Measurements from ENCODE around the gene ATE1.
"Not testable (repeated sequence)": the region's sequence is repeated elsewhere in the genome, so short reads cannot be mapped to it uniquely, and the experiment has no call there.

ATE1 gene

DNA sequence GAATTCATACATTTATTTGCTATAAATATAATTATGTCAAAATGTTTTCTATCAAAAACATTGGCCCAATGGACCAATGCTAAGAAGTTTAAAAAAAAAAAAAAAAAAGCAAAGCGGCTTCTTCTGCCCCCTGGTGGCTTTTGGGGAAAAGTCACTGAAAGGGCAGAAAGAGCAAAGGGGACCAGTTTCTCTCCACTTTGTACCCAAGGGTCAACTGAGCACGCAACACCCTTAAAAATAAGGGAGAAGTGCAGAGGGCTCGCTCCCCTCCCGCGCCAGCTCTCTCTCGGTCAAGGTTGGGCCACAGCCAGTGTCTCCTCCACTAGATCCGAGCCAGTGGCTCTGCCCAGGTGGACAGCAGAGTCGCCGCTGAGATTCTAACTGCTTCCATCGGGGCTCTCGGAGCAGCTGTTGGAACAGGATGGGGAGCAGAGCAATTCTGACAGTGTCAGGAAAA, 193.2 kb downstream of the ATE1 start:
- DNase-seq (ENCODE audit: low read depth), result no peak

DNA sequence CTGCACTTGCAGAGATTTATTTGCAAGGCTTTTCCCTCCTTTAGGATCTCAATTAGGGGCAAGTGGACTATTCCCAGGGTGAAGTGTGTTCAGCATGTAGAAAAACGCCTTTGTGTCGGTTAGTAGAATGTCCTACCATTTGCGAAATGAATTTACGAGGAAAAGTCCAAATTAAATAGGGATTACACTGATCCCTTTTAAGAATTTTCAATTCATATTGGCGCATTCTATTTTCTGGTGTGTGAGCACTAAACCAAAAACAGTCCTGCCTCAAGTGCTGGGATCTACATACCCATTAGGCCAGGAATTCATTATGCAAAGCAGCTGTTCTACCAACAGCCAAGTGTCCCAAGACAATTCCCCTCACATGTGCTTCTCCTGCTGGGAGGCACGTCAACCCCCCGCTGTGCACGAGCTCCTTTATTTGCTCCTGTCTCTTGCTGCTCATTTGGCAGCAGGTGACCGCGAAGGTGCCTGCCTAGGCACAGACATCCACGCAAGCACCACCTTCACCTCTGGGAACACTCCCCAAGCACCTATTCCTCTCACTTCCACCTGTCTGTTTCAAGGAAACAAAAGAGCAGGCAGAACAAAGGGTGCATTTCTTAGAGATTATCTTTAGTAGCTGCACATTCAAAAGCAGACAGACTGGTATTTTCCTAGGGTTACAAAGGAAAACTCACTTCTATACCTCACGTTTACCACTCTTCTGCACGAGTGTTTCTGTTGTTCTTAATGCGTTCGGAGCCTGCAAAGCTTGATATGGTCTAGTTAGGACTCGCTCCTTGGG, 195.0 kb downstream of the ATE1 start:
- no peak for DNase-seq (ENCODE audit: low read depth)

DNA sequence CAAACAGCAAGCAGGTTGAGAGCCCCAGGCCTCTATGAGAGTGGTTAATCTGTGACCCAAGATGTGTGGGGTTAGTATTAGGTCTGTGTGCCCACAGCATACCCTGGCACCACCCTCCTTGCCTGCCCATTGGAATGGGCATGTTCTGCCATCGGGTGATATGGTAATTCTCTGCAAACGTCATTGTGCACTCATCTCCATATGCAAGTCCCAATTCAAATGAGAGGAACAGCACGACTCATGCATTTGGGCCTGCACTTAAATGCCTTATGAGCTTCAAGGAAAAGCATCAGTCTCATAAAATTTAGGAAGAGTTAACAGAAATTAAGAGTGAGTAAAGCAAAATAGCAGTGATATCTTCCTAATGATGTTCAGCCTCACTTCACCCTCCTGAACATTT, 195.7 kb downstream of the ATE1 start:
- DNase-seq (ENCODE audit: low read depth), result no peak

DNA sequence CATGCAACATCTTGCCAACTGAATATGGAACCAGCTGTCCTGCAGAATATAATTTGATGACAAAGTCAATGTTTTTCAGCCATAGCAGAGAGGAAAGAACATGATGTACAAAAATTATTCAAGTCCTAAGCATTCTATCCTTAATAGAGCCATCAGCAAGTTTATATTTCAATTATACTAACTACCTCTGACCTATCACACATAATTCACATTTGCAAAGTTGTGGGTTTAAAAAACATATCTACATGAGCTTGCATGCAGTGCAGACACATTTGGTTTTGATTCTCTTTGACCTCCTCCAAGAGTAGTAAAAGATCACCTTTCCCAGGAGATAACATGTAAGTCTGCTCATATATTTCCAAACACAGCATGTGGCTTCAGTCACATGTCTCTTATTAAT, 203.5 kb downstream of the ATE1 start:
- DNase-seq (ENCODE audit: low read depth), result no peak

DNA sequence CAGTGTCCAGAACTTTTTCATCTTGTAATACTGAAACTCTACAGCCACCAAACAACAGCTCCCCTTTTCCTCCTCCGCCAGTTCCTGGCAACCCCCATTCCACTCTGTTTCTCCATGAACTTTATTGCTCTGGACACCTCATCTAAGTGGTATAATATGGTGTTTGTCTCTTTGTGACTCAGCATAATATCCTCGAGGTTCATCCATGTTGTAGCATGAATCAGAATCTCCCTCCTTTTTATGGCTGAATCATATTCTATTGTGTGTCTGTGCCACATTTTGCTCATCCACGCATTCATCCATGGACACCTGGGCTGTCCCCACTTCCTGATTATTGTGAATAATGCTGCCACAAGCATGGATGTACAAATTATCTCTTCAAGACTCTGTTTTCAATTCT, 205.2 kb downstream of the ATE1 start:
- DNase-seq (ENCODE audit: low read depth), result no peak

DNA sequence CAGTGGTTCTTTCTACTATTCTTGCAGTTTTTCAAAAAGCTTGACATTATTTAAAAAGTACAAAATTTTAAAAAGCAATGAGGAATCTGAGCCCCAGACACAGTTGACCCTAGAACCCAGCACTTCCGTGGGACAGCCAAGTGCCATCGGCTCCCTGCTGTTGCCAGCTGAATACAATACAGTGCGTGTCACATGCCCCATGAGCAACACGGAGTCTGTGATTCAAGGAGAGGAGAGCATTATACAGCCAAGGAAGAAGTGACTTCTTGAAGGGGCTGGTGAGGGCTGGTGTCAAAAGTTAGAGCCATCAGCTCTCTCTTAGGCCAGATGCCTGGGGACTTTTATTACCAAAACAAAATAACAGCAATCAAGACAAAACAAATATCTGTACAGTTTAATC, 206.6 kb downstream of the ATE1 start:
- DNase-seq (ENCODE audit: low read depth), result no peak

DNA sequence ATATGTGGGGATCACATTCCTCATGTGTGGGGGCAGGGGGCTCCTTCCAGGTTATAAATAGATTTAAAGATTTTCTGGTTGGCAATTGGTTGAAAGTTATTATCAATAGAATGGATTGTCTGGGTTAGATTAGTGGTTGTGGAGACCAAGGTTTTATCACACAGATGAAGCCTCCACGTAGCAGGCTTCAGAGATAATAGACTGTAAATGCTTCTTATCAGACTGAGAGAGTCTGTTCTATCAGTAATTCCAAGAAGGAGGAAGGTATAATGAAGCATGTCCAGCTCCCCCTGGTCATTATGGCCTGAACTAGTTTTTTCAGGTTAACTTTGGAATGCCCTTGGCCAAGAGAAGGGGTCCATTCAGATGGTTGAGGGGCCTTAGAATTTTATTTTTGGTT, 211.9 kb downstream of the ATE1 start:
- no peak for DNase-seq (ENCODE audit: low read depth)

DNA sequence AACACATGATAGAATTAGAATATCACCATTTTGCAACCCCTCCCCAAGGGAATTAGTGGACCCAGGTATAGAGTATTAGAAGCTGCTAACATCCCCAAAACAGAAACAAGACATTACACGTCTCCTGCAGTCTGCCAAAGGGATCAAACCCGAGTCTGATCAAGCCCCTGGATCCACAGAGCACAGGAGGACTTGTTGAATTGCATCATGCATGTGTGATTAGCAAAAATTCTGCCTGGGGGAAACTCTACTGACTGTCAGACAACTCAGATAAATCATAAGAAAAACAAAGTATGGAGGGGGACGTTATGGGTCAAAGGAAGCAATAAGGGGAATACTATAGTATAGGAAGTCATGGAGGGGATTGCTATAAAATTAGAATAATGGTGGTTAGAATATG, 212.8 kb downstream of the ATE1 start:
- no peak for DNase-seq (ENCODE audit: low read depth)

DNA sequence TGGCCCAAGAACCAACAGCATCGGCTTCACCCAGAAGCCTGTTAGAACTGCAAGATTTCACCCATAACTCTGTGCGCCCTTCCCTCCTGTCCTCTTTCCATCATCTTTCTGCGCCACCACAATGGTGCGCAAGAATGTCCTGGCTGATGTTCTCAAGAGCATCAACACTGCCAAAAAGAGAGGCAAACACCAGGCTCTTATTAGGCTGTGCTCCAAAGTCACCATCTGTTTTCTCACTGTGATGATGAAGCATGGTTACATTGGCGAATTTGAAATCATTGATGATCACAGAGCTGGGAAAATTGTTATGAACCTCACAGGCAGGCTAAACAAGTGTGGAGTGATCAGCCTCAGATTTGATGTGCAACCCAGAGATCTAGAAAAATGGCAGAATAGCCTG, 214.3 kb downstream of the ATE1 start:
- no peak for DNase-seq (ENCODE audit: low read depth)

DNA sequence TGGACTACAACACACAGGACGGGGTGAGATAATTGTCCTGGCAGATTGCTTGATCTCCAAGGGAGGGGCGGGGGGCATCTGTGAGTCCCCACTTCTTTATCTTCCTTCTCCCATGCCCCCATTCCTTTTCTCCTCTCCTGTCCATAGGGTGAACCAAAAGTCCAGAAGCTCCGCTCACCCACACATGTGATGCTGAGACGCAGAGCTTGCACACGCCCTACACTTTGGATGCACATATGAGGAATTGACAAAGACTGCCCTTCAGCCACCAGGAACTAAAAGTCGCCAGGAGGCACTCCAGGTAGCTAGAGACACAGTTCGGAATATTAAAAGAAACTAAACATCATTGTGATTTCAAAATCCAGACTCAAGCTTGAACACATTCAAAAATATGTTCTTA, 216.9 kb downstream of the ATE1 start:
- no peak for DNase-seq (ENCODE audit: low read depth)

DNA sequence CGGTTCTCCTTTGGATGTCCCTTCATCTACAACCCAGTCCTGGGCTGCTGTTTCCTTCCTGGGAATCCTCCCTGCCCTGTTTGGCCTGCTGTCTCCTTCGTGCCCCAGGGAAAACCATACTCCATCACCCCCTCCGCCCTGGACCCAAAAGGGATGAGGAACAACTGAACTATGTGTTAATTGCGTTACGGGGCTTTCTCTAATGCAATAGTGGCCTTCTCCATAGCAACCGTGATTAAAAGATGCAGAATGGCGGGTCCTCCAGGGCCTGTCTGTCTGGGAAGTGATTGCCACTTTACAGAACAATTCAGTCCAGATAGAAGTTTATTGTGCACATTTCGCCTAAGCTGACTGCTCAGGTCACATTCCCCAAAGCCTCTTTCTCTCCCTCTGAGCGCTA, 217.6 kb downstream of the ATE1 start:
- no peak for DNase-seq (ENCODE audit: low read depth)

DNA sequence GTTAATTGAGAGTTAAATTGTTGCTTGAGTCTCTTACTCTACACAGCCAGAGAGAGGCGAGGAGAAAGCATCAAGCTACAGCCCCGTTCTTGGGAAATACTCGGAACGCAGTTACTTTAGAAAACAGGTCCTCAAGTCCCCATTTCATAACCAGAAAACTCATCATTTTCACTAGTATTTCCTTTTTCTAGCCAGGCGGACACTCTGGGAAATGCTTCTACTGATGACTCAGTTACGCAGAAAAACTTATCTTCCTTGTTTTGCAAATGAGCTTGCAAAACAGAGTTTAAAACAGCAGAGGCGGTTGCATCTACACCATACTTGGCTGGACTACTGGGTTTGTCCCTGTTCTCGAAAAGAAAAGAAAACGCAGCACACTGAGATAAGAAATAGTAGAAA, 218.2 kb downstream of the ATE1 start:
- DNase-seq (ENCODE audit: low read depth), result no peak

DNA sequence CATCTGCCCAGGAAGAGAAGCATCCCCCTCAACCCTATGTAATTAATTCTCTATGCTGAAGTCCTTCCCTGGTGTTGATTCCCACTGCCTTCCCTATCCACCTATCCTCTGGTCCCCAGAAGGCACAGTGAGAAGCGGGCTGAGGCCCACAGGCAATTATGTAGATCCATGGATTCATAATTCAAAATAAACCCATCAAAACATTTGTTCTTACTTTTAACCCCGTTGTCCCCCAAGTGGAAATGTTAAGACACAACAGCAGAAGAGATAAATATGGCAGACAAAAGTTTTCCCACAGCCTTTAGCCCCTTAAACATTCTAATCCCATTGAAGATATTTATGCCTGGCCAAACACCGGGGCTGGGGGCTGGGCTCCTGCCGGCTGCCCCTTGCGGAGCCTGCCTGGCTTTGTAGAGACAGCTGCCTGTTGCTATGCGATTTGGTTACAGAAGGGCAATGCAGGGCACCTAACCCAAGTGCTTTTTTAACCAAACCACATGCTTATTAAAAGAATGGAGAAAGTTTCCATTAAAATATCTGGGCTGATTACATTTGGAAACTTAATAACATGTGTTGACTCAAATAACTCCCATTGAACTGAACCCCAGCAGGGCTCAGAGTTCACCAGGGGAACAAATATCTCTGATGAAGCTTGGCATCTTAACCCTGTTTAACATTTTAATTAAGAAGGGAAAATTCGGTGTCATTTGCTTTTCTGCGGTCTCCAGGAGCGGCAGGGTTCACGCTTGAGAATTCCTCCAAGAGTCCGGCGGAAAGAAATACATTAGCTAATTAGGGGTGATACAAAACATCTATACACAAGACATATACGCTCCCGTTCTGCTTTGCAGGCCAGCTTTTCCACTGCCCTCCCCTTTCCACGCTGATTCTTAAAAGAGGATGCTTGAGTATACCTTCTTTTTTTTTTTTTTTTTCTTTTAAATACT, 218.8 kb downstream of the ATE1 start:
- DNase-seq (ENCODE audit: low read depth), result no peak

DNA sequence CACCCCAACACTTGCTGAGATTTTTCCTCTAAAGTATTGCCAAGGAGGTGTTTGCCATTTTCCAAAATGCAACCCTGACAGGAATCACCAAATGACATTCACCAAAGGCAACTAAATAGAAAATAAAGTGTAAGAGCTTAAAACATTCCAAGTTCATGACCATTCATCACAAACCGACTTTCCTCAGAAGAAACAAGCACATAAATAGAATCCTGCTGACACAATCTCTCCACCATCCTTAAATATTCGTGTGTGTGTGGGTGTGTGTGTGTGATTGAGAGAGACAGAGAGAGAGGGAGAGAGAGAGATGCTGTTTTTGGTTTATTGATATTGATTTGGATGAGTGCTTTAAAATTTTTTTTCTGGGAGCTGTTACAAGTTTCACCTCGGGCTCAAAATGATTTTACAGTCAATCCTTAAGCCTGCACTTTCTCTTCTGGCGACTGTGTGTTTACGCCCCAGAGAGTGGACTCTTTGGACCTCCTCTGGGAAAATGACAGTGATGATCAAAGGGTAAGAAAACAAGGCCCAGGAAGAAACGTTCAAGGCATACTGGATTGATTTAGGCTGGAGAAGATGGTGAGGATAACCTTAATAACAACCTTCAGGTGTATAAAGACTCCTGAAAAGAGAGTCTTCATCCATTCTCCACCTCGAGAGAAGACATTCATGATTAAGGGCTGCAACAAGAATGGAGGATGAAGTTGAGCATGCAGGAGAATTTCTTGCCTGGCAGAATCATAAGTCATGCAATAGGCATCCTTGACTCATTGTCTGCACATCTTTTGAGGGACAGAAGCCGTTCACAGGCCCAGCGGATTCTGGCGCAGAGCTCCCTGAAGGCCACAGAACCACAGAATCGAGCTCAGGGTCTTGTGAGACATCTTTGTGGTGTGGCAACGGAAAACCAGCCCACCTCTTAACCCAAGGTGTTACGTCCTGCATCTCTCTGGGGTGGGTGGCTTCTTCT, 225.2 kb downstream of the ATE1 start:
- no peak for DNase-seq (ENCODE audit: low read depth)

DNA sequence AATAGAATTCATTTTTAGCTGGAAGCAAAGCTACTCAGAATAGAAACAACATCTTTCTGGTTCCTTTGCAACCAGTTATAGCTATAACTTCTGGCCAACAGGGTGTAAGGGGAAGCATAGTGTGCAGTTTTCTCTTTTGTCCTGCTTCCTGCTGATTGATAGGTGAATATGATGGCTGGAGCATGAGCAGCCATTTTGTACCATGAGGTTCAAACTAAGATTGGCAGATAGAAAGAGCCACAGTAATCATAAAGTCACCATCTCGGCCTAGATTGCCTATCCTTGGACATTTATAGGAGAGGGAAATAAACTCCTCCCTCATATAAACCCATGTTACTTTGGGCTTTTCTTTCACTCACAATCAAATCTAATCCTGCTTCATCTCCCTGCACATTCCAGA, 227.4 kb downstream of the ATE1 start:
- DNase-seq (ENCODE audit: low read depth), result no peak

DNA sequence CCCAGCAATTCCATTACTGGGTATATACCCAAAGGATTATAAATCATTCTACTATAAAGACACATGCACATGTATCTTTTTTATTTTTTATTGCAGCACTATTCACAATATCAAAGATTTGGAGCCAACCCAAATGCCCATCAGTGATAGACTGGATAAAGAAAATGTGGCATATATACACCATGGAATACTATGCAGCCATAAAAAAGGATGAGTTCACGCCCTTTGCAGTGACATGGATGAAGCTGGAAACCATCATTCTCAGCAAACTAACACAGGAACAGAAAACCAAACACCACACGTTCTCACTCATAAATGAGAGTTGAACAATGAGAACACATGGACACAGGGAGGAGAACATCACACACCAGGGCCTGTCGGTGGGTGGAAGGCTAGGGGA, 228.1 kb downstream of the ATE1 start:
- DNase-seq (ENCODE audit: low read depth), result not testable (repeated sequence)

DNA sequence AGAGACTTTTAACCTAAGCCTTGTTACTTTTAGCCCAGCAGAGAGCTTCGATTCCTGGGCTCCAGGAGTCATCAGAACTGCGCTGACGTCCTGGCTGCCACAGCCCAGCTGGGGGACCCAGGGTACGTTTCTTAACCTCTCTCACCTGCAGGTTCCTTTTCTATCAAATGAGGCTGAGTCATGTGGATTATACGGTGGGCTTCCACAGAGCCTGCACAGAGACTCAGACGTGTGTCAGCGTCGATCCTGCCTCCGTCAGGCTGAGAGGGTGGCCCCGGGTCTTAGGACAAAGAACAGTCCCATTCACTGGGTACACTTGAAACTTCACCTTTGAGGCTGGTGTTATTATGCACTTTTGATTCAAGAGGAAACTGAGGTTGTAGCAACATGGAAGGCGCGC, 228.9 kb downstream of the ATE1 start:
- DNase-seq (ENCODE audit: low read depth), result no peak

DNA sequence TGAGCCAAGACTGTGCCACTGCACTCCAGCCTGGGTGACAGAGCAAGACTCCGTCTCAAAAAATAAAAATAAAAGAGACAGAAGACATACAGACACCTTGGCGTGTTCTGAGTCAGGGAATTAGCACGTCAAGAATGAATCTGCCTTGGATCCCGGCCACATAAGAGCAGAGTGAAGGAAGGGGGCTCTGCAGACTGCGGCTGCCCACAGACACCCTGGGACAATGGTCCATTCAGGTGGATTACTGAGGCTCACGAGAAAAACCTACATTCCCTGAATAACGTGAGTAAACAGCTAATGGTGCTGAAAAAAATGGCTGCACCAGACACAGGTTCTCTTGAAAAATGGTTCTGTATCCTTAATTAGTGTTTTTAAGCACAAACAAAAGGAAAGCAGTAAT, 229.5 kb downstream of the ATE1 start:
- no peak for DNase-seq (ENCODE audit: low read depth)

DNA sequence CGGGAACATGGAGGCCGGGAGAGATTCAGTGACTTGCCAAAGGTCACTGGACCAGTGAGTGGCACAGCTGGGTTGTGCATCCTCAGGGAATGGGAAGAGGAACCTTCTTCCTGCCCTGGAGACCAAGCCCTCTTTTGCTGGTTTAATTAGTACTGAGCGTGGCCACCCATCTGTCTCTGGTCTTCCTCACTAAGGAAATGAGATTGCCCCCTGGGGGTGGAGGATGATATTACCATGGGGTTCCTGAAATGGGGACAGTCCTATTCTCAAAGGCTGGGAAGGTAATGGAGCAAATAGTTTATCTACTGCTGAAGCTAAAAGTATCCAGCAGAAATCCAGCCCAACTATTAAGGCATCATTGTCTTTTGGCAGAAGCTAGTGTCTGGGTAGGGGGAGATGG, 231.0 kb downstream of the ATE1 start:
- DNase-seq (ENCODE audit: low read depth), result no peak

DNA sequence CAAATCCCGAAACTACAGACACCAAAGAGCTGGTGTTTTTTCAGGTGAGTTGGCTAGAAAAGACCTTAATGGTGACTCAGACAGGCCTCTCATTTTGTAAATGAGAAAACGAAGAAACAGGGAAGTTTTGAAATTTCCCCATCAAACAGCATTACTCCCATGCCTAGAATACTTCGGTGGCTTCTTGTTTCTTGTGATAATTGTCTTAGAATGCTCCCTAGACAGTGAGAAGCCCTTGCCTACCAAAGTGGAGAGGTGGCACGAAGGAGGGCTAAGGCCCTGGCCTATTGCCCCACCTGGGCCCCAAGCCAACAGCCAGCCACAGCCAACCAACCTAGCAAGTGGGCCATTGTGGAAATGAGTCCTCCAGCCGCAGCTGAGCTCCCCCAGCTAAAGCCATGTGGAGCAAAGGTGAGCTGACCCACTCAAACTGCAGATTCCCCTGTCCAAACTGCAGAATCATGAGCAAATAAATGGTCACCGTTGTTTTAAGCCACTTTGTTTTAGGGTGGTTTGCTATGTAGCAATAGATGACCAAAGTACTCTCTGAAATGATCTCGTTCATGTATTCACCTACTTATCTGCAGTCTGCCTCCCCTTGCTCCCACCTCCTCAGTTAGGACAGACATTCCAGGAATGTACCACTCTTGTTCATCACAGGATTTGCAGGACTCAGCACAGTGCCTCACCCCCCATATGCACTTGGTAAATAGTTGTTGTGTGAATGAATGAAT, 231.9 kb downstream of the ATE1 start:
- DNase-seq (ENCODE audit: low read depth), result no peak

DNA sequence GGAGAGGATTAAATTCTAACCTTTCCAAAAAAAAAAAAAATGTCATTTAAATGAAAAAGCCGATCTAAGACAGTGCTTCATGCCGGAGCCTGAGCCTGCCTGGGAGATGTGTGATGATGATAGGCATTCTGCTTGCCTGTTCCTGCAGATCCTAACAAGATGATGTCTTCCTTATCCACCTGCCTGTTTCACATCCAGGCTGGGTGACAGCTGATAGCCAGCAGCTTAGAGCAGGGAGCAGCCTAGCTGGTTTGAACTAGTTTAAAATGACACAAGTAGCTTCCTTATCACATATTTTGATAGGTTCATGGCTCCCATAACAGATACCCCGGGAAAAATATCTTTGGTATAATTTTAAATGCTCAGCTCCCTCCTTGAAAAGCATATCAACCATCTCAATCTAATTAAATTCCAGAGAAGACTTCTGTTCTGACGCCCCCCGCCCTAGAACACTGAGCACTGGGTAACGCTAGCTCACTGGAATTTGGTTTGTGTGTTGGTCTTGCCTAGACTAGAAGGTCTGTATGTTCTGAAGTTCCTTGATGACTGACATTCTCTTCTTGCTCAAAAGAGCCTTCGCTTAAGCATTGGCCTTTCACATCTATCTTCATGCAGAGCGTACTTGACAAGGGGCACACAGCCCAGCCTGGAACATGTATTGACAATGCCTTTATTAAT, 232.7 kb downstream of the ATE1 start:
- DNase-seq (ENCODE audit: low read depth), result no peak
